SJSA1 (cell line): ENCODE results near the gene SEC14L5. TPM values are rescaled to one million over a fixed set of nuclear protein-coding genes. Genes with fewer than 3 reads are reported as not detected.

Source experiments
- DNase-seq, 2 experiments: peaks; one replicate each; pipeline ENCODE4 v3.0.0-alpha.2; 2015 to 2020; ENCODE audit warnings: low spot score in 2 of 2, low read depth in 1 of 2
- H3K27ac ChIP-seq: fragments of 250-450 bp; sonication (Bioruptor Pico); 2 replicates; pipeline ENCODE4 v1.5.1; 2020; ENCODE audit warnings: mild to moderate bottlenecking, moderate library complexity
- H3K27me3 ChIP-seq: fragments of 250-450 bp; sonication (Bioruptor Pico); replicated peaks from 2 replicates; pipeline ENCODE4 v1.5.1; 2020; ENCODE audit warnings: mild to moderate bottlenecking, moderate library complexity
- H3K36me3 ChIP-seq: fragments of 250-450 bp; sonication (Bioruptor Pico); 2 replicates; pipeline ENCODE4 v1.5.1; 2020; ENCODE audit warnings: mild to moderate bottlenecking
- H3K4me1 ChIP-seq: fragments of 250-450 bp; sonication (Bioruptor Pico); replicated peaks from 2 replicates; pipeline ENCODE4 v1.6.1; 2021; ENCODE audit warnings: mild to moderate bottlenecking
- H3K4me3 ChIP-seq: fragments of 250-450 bp; sonication (Bioruptor Pico); 2 replicates; pipeline ENCODE4 v1.5.1; 2020; ENCODE audit warnings: mild to moderate bottlenecking
- H3K9me3 ChIP-seq: fragments of 250-450 bp; sonication (Bioruptor Pico); replicated peaks from 2 replicates; pipeline ENCODE4 v1.5.1; 2020; ENCODE audit warnings: mild to moderate bottlenecking
- total RNA-seq: library from RNA; depleted of rRNA; stranded (reverse); fragments of >200 nt; shearing (Covaris generic); gene quantifications from 2 replicates; pipeline ENCODE4 v1.2.3, GENCODE V29; 2014

The SEC14L5 gene
- total RNA-seq, 1 experiment from 2014 or later, result not detected

DNA sequence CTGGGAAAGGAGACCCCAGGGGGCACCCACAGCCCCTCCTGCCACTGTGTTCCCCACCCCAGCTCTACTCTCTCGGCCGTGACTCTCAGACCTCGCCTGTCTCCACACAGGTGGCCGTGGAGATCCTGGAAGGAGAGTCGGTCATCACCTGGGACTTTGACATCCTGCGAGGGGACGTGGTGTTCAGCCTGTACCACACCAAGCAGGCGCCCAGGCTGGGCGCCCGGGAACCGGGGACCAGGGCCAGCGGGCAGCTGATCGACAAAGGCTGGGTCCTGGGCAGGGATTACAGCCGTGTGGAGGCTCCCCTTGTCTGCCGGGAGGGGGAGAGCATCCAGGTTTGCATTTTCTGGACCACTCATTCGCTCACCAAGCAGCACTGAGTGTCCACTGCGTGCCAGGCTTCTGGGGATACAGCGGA, 50.2 kb downstream of the SEC14L5 start:
- H3K4me3 ChIP-seq, result no peak overlapping the region
- H3K27ac ChIP-seq, result no peak overlapping the region
- no peaks in the 10 kb centered on the region for H3K9me3 ChIP-seq
- H3K4me1 ChIP-seq, result no peaks in the 10 kb centered on the region
- no peaks in the 10 kb centered on the region for H3K36me3 ChIP-seq
- peaks cover 17% of the 10 kb centered on the region for H3K27me3 ChIP-seq
- DNase-seq, result no peak

- H3K4me1 ChIP-seq, result no peaks in the 10 kb centered on the region
- no peaks in the 10 kb centered on the region for H3K36me3 ChIP-seq
- no peak for DNase-seq
- H3K9me3 ChIP-seq, result no peaks in the 10 kb centered on the region
- no peak overlapping the region for H3K27ac ChIP-seq
- no peak overlapping the region for H3K4me3 ChIP-seq
- peaks cover 13% of the 10 kb centered on the region for H3K27me3 ChIP-seq
Observed at GRCh38 chr16:5010576-5011329, 52.6 kb downstream of the SEC14L5 start.

GRCh38 chr16:5011637-5012036, 53.5 kb downstream of the SEC14L5 start:
- no peak overlapping the region for H3K27ac ChIP-seq

GRCh38 chr16:5012887-5013286, 54.8 kb downstream of the SEC14L5 start:
- no peak overlapping the region for H3K27ac ChIP-seq
- no peaks in the 10 kb centered on the region for H3K9me3 ChIP-seq
- DNase-seq, result no peak
- H3K36me3 ChIP-seq, result no peaks in the 10 kb centered on the region
- H3K27me3 ChIP-seq, result peaks cover 9% of the 10 kb centered on the region
- no peak overlapping the region for H3K4me3 ChIP-seq
- no peaks in the 10 kb centered on the region for H3K4me1 ChIP-seq

More at GRCh38 chr16:5011637-5012036, 53.5 kb downstream of the SEC14L5 start:
- no peaks in the 10 kb centered on the region for H3K36me3 ChIP-seq
- no peak for DNase-seq
- H3K4me1 ChIP-seq, result no peaks in the 10 kb centered on the region
- H3K4me3 ChIP-seq, result no peak overlapping the region
- no peaks in the 10 kb centered on the region for H3K9me3 ChIP-seq
- H3K27me3 ChIP-seq, result peaks cover 12% of the 10 kb centered on the region

- H3K4me1 ChIP-seq, result no peaks in the 10 kb centered on the region
- no peak overlapping the region for H3K27ac ChIP-seq
- H3K4me3 ChIP-seq, result no peak overlapping the region
- DNase-seq, result no peak
- no peaks in the 10 kb centered on the region for H3K9me3 ChIP-seq
- peaks cover 12% of the 10 kb centered on the region for H3K27me3 ChIP-seq
- no peaks in the 10 kb centered on the region for H3K36me3 ChIP-seq
Observed at GRCh38 chr16:5015351-5015750, 57.2 kb downstream of the SEC14L5 start.

DNA sequence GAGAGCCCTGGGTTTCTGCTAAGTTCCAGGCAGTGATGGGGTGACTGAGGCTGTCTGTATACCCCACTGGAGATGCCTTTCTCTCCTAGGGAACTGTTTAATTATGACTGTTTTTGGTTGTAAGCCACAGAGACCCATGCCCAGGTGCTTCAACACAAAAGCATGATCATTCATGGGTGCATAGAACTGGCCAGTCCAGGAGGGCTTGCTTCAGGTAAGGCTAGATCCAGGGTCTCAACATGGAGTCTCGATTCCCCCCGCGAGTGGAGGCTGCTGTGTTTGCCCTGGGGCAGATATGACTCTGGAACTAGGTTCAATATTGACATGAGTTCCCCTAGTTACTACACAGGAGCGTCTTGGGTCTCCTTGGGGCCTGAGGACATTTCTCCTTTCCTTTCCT, 57.8 kb downstream of the SEC14L5 start:
- no peaks in the 10 kb centered on the region for H3K36me3 ChIP-seq
- H3K27me3 ChIP-seq, result peaks cover 6% of the 10 kb centered on the region; the same call in 1 of the 2 replicates

GRCh38 chr16:5016967-5017677, 59.0 kb downstream of the SEC14L5 start:
- Histone ChIP-seq H3K27me3 (peaks cover 3% of the 10 kb centered on the region; the same call in 1 of the 2 replicates), H3K4me3 (no peak overlapping the region), H3K27ac (no peak overlapping the region), H3K4me1 (no peaks in the 10 kb centered on the region), H3K9me3 (no peaks in the 10 kb centered on the region), H3K36me3 (no peaks in the 10 kb centered on the region)
- no peak for DNase-seq

More for the DNA sequence above, 57.8 kb downstream of the SEC14L5 start:
- no peak for DNase-seq
- Histone ChIP-seq H3K4me1 (no peaks in the 10 kb centered on the region), H3K27ac (no peak overlapping the region), H3K9me3 (no peaks in the 10 kb centered on the region), H3K4me3 (no peak overlapping the region)

GRCh38 chr16:5017678-5017969, 59.5 kb downstream of the SEC14L5 start:
- Histone ChIP-seq H3K27me3 (0 out of 2 replicates have a peak, but pooled peaks cover 3% of the 10 kb centered on the region), H3K9me3 (no peaks in the 10 kb centered on the region), H3K4me3 (no peak overlapping the region), H3K36me3 (no peaks in the 10 kb centered on the region), H3K27ac (no peak overlapping the region), H3K4me1 (no peaks in the 10 kb centered on the region)
- DNase-seq, result no peak

- H3K36me3 ChIP-seq, result no peaks in the 10 kb centered on the region
- 0 out of 2 replicates have a peak, but pooled peaks cover 3% of the 10 kb centered on the region for H3K27me3 ChIP-seq
- no peak overlapping the region for H3K27ac ChIP-seq
- H3K4me3 ChIP-seq, result no peak overlapping the region
- no peaks in the 10 kb centered on the region for H3K9me3 ChIP-seq
- no peaks in the 10 kb centered on the region for H3K4me1 ChIP-seq
- DNase-seq, result no peak
Observed at GRCh38 chr16:5018793-5019192, 60.7 kb downstream of the SEC14L5 start.

DNA sequence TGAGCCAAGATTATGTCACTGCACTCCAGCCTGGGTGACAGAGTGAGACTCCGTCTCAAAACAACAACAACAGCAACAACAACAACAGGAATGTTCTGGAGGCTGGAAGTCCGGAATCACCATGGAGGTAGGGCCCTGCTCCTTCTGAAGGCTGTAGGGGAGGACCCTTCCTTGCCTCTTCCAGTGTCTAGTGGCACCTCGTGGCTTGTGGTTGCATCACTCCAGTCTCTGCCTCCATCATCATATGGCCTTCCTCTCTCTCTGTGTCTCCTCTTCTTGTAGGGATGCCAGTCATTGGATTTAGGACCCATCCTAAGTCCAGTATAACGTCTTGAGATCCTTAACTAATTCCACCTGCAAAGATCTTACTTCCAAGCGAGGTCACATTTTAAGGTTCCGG, 61.6 kb downstream of the SEC14L5 start:
- H3K36me3 ChIP-seq, result no peaks in the 10 kb centered on the region
- no peak overlapping the region for H3K27ac ChIP-seq
- H3K9me3 ChIP-seq, result no peaks in the 10 kb centered on the region
- no peak for DNase-seq
- 0 out of 2 replicates have a peak, but pooled peaks cover 3% of the 10 kb centered on the region for H3K27me3 ChIP-seq
- no peaks in the 10 kb centered on the region for H3K4me1 ChIP-seq
- no peak overlapping the region for H3K4me3 ChIP-seq

- no peak for DNase-seq
- no peaks in the 10 kb centered on the region for H3K36me3 ChIP-seq
- no peak overlapping the region for H3K27ac ChIP-seq
- H3K9me3 ChIP-seq, result no peaks in the 10 kb centered on the region
- H3K4me3 ChIP-seq, result no peak overlapping the region
- H3K27me3 ChIP-seq, result 0 out of 2 replicates have a peak, but pooled peaks cover 3% of the 10 kb centered on the region
- H3K4me1 ChIP-seq, result no peaks in the 10 kb centered on the region
Observed at GRCh38 chr16:5020551-5020950, 62.4 kb downstream of the SEC14L5 start.

DNA sequence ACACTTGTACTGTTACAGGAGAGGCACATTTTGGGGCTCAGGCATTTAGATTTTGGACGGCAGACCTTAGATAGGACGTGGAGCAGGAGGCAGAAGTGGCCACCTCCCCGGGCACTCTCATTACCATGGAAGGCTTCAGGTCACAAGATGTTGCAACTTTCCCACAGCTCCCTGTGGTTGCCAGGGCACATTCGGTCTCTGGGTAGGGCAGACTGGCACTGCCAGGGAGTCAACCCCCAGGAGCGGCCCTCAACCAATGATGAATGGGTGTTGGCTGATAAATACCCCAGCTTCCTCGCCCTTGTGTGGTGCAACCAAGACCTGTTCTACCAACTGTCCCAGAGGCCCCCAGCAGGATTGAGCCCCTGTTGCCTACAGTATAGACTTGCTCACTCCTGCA, 64.4 kb downstream of the SEC14L5 start:
- no peak for DNase-seq
- Histone ChIP-seq H3K4me3 (no peak overlapping the region), H3K27me3 (0 out of 2 replicates have a peak, but pooled peaks cover 3% of the 10 kb centered on the region), H3K9me3 (no peaks in the 10 kb centered on the region), H3K36me3 (no peaks in the 10 kb centered on the region), H3K4me1 (no peaks in the 10 kb centered on the region), H3K27ac (no peak overlapping the region)

GRCh38 chr16:5024632-5025031, 66.5 kb downstream of the SEC14L5 start:
- Histone ChIP-seq H3K36me3 (no peaks in the 10 kb centered on the region), H3K4me1 (no peaks in the 10 kb centered on the region), H3K27ac (no peak overlapping the region), H3K4me3 (no peak overlapping the region), H3K27me3 (no peaks in the 10 kb centered on the region), H3K9me3 (no peaks in the 10 kb centered on the region)
- DNase-seq, result no peak

DNA sequence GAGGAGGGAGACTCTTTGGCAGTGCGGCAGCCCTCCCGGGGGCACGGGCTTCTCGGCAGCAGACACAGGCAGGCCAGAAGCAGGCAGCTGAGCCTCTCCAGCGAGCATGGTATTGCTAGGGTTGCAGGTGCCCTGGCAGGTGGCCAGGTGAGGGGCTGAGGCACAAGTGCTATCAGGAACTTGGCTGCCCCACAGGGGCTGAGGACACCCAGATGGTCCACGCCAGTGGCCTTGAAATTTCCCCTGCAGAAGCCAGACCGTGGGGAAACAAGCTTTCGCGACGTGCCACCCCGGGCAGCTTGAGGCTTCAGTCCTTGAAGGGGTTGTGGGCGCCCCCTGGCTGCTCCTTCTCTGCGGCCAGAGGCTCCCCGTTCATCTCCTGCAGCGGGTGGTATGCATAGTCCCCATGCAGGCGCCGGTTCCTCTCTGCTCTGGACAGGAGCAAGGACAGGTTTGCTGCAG, 67.1 kb downstream of the SEC14L5 start:
- no peaks in the 10 kb centered on the region for H3K27me3 ChIP-seq
- no peaks in the 10 kb centered on the region for H3K36me3 ChIP-seq
- H3K9me3 ChIP-seq, result no peaks in the 10 kb centered on the region
- H3K4me1 ChIP-seq, result no peaks in the 10 kb centered on the region
- H3K27ac ChIP-seq, result no peak overlapping the region
- H3K4me3 ChIP-seq, result no peak overlapping the region
- no peak for DNase-seq
